Activated T-cell treated with anti-CD3 and anti-CD28 coated beads, Interleukin-2, amount 50 U/mL, for 24 hours (primary cell): Measurements from ENCODE around the gene AMOTL1.
"Not testable (repeated sequence)": the region's sequence is repeated elsewhere in the genome, so short reads cannot be mapped to it uniquely, and the experiment has no call there.

ENCODE experiments used
- DNase-seq: peaks from one replicate; pipeline ENCODE4 v3.0.0-alpha.2; 2020
- H3K27ac Mint-ChIP-seq: 2 replicates; pipeline ENCODE4 v1.8.0; 2020; ENCODE audit warnings: mild to moderate bottlenecking, mixed read lengths
- H3K27me3 Mint-ChIP-seq: 2 replicates; pipeline ENCODE4 v1.8.0; 2020; ENCODE audit warnings: mixed read lengths
- H3K36me3 Mint-ChIP-seq: 2 replicates; pipeline ENCODE4 v1.8.0; 2020; ENCODE audit warnings: low read depth, mixed read lengths
- H3K4me1 Mint-ChIP-seq: 2 replicates; pipeline ENCODE4 v1.8.0; 2020; ENCODE audit warnings: low read depth, mixed read lengths
- H3K4me3 Mint-ChIP-seq: 2 replicates; pipeline ENCODE4 v1.8.0; 2020; ENCODE audit warnings: mild to moderate bottlenecking, moderate library complexity, mixed read lengths
- H3K9me3 Mint-ChIP-seq: 2 replicates; pipeline ENCODE4 v1.8.0; 2020; ENCODE audit warnings: mixed read lengths

AMOTL1 gene

DNA sequence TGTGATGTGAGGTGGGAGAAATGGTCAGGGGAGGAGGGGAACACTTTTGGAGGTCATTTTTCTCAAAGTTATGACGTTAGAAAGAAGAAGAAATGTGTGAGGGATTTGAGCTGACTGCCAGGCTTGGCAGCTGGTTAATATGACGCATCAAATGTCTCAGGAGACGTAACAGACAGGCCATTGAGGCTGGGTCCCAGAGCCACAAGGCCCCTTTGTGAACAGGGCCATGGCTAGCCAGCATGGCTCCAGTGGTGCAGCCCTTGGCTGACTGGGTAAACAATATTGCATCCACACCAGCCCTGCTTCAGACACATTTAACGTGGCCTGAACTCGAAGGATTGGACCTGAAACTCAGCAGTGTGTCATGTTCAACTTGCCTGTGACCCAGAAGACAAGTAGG is 34.3 kb downstream of the AMOTL1 start:
- Mint-ChIP-seq H3K27me3 (no peaks in the 10 kb centered on the region), H3K9me3 (no peaks in the 10 kb centered on the region), H3K4me3 (no peak overlapping the region), H3K27ac (no peak overlapping the region), H3K36me3 (no peaks in the 10 kb centered on the region), H3K4me1 (no peaks in the 10 kb centered on the region)
- DNase-seq = no peak

DNA sequence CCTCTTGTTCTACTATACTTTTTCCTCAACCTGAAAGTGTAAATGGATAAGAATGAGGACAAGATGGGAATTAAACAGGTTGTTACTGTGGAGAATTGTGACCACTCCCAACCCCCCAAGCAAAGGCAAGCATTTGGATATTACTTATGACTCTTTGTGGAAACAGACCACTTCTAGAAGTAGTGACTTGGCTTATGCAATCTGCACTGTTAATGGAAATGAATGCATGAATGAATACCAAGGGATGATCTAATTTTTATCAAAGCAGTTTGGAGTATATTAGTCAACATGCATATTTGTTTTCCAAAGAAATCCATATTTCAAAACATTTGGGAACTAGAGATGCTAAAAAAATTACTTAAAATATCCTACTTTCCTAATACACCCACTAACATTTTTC is 35.3 kb downstream of the AMOTL1 start:
- Mint-ChIP-seq H3K27ac (no peak overlapping the region), H3K36me3 (no peaks in the 10 kb centered on the region), H3K27me3 (no peaks in the 10 kb centered on the region), H3K4me1 (no peaks in the 10 kb centered on the region), H3K9me3 (no peaks in the 10 kb centered on the region), H3K4me3 (no peak overlapping the region)
- DNase-seq = no peak

DNA sequence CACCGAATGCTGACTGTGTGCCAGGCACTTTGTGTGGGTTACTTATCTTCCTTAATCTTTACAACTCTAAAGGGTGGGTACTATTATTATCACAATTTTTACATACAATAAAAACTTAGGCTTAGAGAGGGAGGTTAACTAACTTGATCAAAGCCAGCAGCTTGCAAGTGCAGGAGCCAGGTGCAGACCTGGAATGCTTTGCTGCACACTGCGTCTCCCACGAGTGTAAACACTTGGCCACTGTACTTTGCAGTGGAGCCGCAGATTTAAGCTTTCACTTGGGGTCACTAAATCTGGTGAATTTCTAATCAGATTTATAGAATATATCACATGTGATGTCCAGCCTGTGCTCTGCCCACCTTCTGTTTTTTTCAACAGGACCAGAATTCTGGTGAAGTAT is 36.7 kb downstream of the AMOTL1 start:
- H3K9me3 Mint-ChIP-seq = no peaks in the 10 kb centered on the region

DNA sequence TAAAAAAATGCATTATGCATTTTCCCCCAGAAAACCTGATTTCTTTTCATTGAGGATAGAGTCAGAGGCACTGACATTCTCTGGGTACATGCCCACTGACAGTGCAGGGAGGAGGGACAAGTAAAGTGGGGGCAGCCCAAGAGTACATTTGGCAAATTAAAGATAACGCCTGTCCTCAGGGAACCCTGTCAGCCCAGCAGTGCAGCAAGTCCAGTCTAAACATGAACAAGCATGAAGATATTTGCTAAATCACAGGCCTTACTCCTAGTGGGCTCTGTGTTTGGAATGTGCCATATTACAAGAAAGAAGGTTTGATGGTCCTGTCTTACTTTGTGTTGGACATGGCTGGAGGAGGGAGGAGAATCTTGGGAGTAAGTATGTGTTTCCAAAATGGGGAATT is 37.9 kb downstream of the AMOTL1 start:
- DNase-seq = no peak
- peaks cover 3% of the 10 kb centered on the region for H3K27me3 Mint-ChIP-seq
- no peaks in the 10 kb centered on the region for H3K4me1 Mint-ChIP-seq
- H3K27ac Mint-ChIP-seq = no peak overlapping the region
- no peaks in the 10 kb centered on the region for H3K9me3 Mint-ChIP-seq
- H3K4me3 Mint-ChIP-seq = no peak overlapping the region
- no peaks in the 10 kb centered on the region for H3K36me3 Mint-ChIP-seq

More for the DNA sequence above, 36.7 kb downstream of the AMOTL1 start:
- no peaks in the 10 kb centered on the region for H3K27me3 Mint-ChIP-seq
- no peak overlapping the region for H3K4me3 Mint-ChIP-seq
- H3K27ac Mint-ChIP-seq = no peak overlapping the region
- no peaks in the 10 kb centered on the region for H3K36me3 Mint-ChIP-seq
- no peaks in the 10 kb centered on the region for H3K4me1 Mint-ChIP-seq
- no peak for DNase-seq

DNA sequence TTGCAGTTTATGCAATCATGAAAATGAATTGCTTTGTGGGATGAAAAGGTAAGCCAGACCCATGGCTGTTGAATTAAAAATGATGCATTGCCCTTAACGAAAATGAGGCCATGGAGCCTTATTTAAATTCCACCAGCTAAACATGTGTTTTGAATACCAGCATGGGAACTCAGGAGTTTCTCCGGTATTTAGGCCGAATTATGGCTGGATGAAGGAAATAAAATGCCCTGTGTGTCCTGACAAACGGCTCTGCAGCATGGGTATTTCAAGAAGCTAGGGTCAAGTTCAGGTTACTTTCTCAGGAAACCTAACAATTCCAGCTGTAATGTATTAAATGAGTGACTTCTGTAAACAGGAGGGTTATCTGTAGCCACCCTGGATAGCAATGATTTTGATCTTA is 38.3 kb downstream of the AMOTL1 start:
- Mint-ChIP-seq H3K27ac (no peak overlapping the region), H3K27me3 (peaks cover 3% of the 10 kb centered on the region), H3K36me3 (no peaks in the 10 kb centered on the region)

DNA sequence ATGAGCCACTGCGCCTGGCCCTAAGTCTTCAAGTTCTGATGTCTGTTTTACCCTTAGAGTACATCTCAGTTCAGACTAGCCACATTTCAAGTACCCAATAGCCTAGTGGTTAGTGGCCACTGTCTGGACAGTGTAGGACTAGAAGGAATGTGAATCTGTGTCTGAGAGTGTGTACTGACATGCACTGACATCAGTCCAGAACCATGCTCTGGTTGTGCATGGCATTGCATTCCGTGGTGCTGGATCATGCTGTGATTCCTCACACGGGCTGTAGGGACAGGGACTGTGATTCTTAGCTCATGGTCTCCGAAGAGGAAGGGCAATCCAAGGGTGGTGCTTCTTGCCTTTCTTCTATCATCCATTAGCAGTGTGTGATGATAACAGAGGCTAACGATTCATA is 41.1 kb downstream of the AMOTL1 start:
- Mint-ChIP-seq H3K36me3 (no peaks in the 10 kb centered on the region), H3K9me3 (no peaks in the 10 kb centered on the region), H3K27me3 (peaks cover 13% of the 10 kb centered on the region), H3K4me3 (no peak overlapping the region), H3K27ac (no peak overlapping the region), H3K4me1 (no peaks in the 10 kb centered on the region)
- DNase-seq = no peak

More for the DNA sequence above, 38.3 kb downstream of the AMOTL1 start:
- Mint-ChIP-seq H3K4me3 (no peak overlapping the region), H3K4me1 (no peaks in the 10 kb centered on the region), H3K9me3 (no peaks in the 10 kb centered on the region)
- no peak for DNase-seq

DNA sequence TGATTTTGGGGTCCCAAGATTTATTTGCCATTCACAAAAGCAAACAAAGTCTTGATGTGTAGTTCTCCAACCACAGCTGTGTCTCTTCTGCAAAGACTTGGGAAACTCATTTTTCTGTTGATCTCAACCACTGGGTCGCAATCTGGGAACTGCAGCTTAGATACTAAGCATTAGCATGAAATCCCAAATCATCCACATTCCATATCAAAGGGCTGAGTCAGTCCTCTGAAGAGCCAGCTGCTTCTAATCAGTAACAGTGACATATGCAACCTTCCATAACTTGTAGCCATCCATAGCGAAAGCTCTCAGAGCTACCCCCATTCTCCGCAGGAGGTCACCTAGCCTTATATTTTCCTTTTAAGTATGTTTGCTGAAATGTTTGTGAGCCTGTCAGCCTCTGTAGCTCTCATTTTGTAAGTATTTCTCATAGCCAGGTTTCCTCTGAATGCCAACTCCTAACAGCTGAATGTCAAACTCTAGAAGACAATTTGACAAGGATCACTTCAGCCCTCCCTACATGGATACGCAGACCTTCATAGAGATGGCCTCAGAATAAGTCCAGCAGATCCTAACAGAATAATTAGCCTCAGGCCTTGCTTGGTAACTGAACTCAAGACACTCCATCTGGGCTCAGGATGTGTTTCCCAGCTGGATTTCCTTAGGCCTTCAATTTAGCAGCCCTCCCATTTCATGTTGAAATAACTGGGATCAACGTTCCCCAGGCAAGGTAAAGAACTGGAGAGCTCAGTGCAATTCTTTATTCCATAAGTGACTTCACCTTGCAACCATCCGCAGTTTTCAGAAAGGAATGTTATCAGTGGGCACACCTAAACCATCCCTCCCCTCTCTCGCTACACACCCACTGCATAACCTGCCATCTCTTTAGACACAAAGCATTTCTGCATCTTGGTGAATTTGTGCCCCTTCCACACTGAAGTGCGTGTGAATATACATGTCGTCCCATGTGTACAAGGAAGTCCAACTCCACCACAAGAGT is 44.9 kb downstream of the AMOTL1 start:
- not testable (repeated sequence) for H3K36me3 Mint-ChIP-seq, H3K9me3 Mint-ChIP-seq, DNase-seq, H3K4me3 Mint-ChIP-seq, H3K27ac Mint-ChIP-seq, H3K4me1 Mint-ChIP-seq
- peaks cover 13% of the 10 kb centered on the region for H3K27me3 Mint-ChIP-seq

DNA sequence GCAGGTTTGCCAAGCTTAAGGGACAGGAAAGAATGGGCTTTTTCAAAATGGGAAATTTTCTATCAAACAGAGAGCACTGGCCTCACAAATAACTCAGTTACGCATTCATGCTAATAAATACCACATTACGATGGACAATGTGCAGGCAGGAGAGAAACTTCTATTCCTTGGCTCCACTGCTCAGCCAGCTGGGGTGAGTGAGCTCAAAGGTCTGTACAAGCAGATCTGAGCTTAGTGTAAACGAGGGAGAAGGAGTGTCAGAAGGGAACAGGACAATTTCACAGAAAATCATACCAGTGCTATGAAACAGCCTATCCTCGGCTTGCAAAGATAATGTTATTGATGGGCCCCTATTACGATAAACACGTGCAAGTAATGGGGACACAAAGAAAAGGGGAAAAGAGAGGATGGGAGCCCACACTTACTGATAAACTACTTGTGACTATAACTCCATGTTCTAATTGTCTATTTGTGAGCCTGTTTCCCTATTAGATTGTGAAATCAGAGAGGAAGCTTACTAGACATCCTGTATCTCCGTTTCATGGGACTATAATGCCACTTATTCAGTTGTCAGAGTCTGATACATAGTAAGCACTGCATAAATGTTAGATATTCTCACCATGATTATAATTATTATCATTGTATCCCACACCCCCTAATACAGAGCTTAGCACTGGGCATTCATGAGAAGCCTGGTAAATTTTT is 46.3 kb downstream of the AMOTL1 start:
- no peak overlapping the region for H3K27ac Mint-ChIP-seq
- no peak overlapping the region for H3K4me3 Mint-ChIP-seq
- H3K4me1 Mint-ChIP-seq = no peaks in the 10 kb centered on the region
- no peaks in the 10 kb centered on the region for H3K36me3 Mint-ChIP-seq
- H3K27me3 Mint-ChIP-seq = peaks cover 13% of the 10 kb centered on the region
- H3K9me3 Mint-ChIP-seq = no peaks in the 10 kb centered on the region
- no peak for DNase-seq

DNA sequence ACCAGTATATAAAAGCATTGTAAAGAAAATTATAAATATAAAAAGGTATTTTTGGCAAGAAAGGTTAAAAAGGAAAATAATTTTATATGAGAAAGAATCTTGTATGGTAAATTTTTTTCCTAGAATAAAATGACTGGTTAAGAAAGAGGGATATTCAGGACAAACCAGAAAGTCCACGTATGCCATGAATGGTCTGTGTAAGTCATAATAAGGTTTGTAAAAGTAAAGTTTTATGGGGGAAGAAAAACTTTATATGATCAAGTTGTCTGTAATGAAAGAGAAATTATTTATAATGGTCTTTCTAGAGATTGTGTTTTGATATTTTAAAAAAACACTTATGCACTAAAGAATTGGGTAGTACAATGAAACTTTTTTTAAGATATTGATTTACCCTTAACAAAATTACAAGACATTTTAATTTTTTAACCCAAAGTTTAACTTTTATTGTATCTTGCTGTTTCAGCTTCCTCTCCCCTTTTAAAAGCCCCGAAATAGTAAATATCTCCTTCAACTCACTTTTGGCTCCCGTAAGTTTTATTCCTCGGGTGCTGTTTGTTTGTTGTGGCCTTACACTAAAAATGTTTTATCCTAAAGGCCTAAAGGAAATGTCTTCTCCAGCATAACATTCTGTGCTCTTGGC is 47.7 kb downstream of the AMOTL1 start:
- DNase-seq = no peak
- Mint-ChIP-seq H3K4me3 (no peak overlapping the region), H3K4me1 (no peaks in the 10 kb centered on the region), H3K36me3 (no peaks in the 10 kb centered on the region), H3K27me3 (peaks cover 11% of the 10 kb centered on the region), H3K9me3 (no peaks in the 10 kb centered on the region), H3K27ac (no peak overlapping the region)

DNA sequence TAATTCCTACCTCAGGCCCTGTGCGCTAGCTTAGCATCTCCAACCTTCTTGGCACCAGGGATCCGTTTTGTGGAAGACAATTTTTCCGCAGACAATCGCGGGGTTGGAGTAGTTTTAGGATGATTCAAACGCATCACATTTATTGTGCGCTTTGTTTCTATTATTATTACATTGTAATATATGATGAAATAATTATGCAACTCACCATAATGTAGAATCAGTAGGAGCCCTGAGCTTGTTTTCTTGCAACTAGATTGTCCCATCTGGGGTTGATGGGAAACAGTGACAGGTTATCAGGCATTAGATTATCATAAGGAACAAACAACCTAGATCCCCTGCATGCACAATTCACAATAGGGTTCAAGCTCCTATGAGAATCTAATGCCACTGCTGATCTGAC is 52.3 kb downstream of the AMOTL1 start:
- H3K27me3 Mint-ChIP-seq = no peaks in the 10 kb centered on the region
- no peak overlapping the region for H3K4me3 Mint-ChIP-seq
- H3K9me3 Mint-ChIP-seq = no peaks in the 10 kb centered on the region
- H3K4me1 Mint-ChIP-seq = no peaks in the 10 kb centered on the region
- DNase-seq = no peak
- H3K27ac Mint-ChIP-seq = no peak overlapping the region
- no peaks in the 10 kb centered on the region for H3K36me3 Mint-ChIP-seq

DNA sequence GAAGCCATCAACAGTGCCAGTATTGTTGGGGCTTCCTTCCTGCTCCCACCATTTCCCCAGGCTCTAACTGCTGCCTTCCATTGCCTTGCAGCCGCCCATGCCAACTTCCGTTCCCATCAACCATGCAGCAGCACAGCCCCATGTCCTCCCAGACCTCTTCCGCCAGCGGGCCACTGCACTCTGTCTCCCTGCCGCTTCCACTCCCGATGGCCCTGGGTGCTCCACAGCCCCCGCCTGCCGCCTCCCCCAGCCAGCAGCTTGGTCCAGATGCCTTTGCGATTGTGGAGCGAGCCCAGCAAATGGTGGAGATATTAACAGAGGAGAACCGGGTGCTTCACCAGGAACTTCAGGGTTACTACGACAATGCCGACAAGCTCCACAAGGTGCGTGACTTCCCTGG is 53.3 kb downstream of the AMOTL1 start:
- no peak for DNase-seq
- no peaks in the 10 kb centered on the region for H3K27me3 Mint-ChIP-seq
- H3K4me3 Mint-ChIP-seq = no peak overlapping the region
- no peaks in the 10 kb centered on the region for H3K36me3 Mint-ChIP-seq
- no peaks in the 10 kb centered on the region for H3K9me3 Mint-ChIP-seq
- H3K4me1 Mint-ChIP-seq = no peaks in the 10 kb centered on the region
- H3K27ac Mint-ChIP-seq = no peak overlapping the region

DNA sequence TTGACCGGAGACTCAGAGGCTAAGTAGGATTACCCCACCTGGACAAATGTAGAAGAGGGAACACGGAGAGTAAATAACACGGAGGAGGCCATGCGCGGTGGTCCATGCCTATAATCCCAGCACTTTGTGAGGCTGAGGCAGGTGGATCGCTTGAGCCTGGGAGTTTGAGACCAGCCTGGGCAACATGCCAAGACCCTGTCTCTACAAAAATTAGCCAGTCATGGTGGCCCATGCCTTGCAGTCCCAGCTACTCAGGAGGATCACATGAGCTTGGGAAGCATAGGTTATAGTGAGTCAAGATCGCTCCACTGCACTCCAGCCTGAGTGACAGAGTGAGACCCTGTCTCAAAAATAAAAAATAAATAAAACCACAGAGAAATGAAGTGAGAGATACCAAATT is 53.9 kb downstream of the AMOTL1 start:
- no peak for DNase-seq
- H3K9me3 Mint-ChIP-seq = no peaks in the 10 kb centered on the region
- H3K27ac Mint-ChIP-seq = no peak overlapping the region
- no peaks in the 10 kb centered on the region for H3K4me1 Mint-ChIP-seq
- no peaks in the 10 kb centered on the region for H3K36me3 Mint-ChIP-seq
- H3K4me3 Mint-ChIP-seq = no peak overlapping the region
- H3K27me3 Mint-ChIP-seq = no peaks in the 10 kb centered on the region

DNA sequence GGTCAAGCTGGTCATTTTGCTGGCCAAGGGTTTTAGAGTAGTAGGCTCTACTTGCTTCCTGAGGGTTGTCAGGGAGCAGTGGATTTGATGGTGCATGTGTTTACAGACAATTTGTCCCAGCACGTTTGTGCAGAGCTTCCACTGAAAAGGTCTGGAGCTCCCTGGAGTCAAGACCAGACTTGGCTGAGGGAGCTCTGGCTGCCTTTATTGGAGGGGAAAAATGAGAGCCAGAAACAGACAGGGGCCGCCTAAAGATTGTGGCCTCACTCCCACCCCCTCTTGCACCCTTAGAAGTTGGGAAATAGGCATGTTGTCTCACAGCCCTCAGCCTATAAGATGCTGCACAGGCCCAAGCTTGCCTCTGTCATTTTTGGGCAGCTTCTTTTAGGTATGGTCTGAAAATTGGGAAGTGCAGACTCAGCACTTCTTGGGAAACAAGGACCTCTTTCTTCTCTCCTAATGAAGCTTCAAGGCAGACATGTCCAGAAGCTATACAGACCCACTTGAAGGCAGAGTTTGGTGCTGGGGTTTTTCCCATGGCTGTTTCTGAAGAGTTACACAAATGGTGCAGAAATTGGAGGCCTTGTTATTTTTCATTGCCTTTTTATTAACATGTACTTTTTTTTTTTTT is 55.1 kb downstream of the AMOTL1 start:
- Mint-ChIP-seq H3K27me3 (no peaks in the 10 kb centered on the region), H3K36me3 (no peaks in the 10 kb centered on the region), H3K4me3 (no peak overlapping the region), H3K27ac (no peak overlapping the region), H3K9me3 (no peaks in the 10 kb centered on the region), H3K4me1 (no peaks in the 10 kb centered on the region)
- DNase-seq = no peak

DNA sequence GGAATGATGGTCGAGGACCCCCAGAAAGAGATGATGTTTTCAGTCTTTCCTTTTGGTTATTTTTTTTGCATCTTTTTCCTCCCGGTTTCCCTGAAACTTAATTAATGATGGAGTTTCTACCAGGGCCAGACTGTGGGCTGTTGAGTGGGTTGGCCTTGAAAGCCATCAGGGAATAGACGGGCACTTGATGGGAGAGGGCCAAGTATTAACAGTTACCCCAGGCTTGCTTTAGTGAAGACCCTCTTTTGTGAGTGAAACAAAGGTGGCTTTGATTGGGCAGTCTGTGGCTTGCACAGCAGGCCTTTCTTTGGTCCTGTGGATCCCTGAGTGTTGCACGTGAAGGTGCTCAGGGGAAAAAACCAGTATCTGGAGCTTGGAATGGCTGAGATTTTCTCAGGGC is 56.9 kb downstream of the AMOTL1 start:
- Mint-ChIP-seq H3K4me1 (no peaks in the 10 kb centered on the region), H3K4me3 (no peak overlapping the region), H3K27me3 (no peaks in the 10 kb centered on the region), H3K9me3 (no peaks in the 10 kb centered on the region), H3K27ac (no peak overlapping the region), H3K36me3 (no peaks in the 10 kb centered on the region)
- DNase-seq = no peak
